HUES6 (cell line): Measurements from ENCODE around the gene TTBK2.

ENCODE experiments used
- H3K27ac ChIP-seq: 2 replicates; pipeline ENCODE4 v1.7.0; 2013; ENCODE audit warnings: low read depth, mild to moderate bottlenecking, low read length, inconsistent platforms
- H3K27me3 ChIP-seq: 2 replicates; pipeline ENCODE4 v1.6.1; 2013; ENCODE audit warnings: low read length; ENCODE audit not compliant: control insufficient read depth, insufficient read depth
- H3K36me3 ChIP-seq: 2 replicates; pipeline ENCODE4 v1.6.1; 2013; ENCODE audit warnings: low read length; ENCODE audit not compliant: control insufficient read depth, insufficient read depth
- H3K4me1 ChIP-seq: 2 replicates; pipeline ENCODE4 v1.6.1; 2013; ENCODE audit warnings: low read length; ENCODE audit not compliant: control insufficient read depth, insufficient read depth
- H3K4me3 ChIP-seq: 2 replicates; pipeline ENCODE4 v1.5.1; 2013; ENCODE audit warnings: low read depth, low read length
- H3K9ac ChIP-seq: one replicate; pipeline ENCODE4 v1.6.1; 2013; ENCODE audit warnings: mild to moderate bottlenecking, low read length
- H3K9me3 ChIP-seq: 2 replicates; pipeline ENCODE4 v1.6.1; 2013; ENCODE audit warnings: low read depth, low read length; ENCODE audit not compliant: control insufficient read depth, insufficient read depth

Gene TTBK2

DNA sequence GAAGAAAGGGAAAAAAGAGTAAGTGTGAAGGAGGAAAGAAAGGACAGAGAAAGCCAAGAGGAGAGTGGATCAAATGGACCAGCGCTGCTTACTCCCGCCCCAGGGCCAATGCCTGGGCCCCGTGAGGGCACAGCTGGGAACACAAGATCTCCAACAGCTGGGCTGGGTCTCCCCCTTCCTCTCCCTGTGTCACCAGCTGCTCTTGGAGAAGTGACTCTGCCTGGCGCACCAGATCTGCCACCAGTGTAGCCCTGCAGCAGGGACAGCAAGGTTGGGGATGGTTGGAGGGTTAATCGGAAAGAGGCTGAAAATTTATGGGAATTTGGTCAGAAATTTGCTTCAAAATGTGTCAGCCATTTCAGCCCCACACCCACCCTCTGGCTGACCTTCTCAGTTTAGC is 192.0 kb downstream of the TTBK2 start:
- Histone ChIP-seq H3K4me1 (peaks cover 20% of the 10 kb centered on the region), H3K4me3 (no peak overlapping the region), H3K9ac (no peak overlapping the region), H3K27me3 (no peaks in the 10 kb centered on the region), H3K9me3 (no peaks in the 10 kb centered on the region), H3K27ac (no peak overlapping the region), H3K36me3 (peaks cover 95% of the 10 kb centered on the region)

GRCh38 chr15:42727750-42728381 is 192.7 kb downstream of the TTBK2 start:
- H3K4me1 ChIP-seq, result peaks cover 20% of the 10 kb centered on the region
- no peaks in the 10 kb centered on the region for H3K27me3 ChIP-seq
- no peak overlapping the region for H3K27ac ChIP-seq
- peaks cover 94% of the 10 kb centered on the region for H3K36me3 ChIP-seq
- no peak overlapping the region for H3K9ac ChIP-seq
- H3K4me3 ChIP-seq, result no peak overlapping the region
- H3K9me3 ChIP-seq, result no peaks in the 10 kb centered on the region

GRCh38 chr15:42726114-42726513 is 194.5 kb downstream of the TTBK2 start:
- no peak overlapping the region for H3K9ac ChIP-seq
- H3K36me3 ChIP-seq, result peaks cover 83% of the 10 kb centered on the region
- H3K4me3 ChIP-seq, result no peak overlapping the region
- H3K4me1 ChIP-seq, result peaks cover 20% of the 10 kb centered on the region
- H3K27ac ChIP-seq, result no peak overlapping the region
- no peaks in the 10 kb centered on the region for H3K27me3 ChIP-seq
- no peaks in the 10 kb centered on the region for H3K9me3 ChIP-seq

DNA sequence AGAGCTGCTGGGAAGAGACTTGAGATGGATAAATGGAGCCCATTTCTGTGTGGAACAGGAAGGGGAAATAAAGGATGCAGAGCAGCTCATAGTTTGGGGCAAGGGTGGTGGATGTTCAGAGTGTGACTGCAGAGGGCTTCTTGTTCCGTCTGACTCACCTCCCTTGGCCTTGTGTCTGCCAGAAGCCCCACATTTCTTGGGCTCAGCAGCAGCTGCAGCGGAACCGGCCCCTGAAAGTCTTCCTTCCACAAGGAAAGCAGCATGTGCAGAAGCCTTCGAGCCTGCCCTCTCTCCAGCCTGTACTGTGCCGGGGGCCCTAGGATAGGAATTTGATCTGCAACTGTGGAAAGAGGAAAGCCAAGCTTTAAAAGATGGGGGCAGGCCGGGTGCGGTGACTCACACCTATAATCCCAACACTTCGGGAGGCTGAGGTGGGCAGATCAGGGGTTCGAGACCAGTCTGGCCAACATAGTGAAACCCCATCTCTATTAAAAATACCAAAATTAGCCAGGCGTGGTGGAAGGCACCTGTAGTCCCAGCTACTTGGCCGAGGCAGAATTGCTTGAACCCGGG is 195.2 kb downstream of the TTBK2 start:
- no peak overlapping the region for H3K9ac ChIP-seq
- H3K27ac ChIP-seq, result no peak overlapping the region
- H3K4me3 ChIP-seq, result no peak overlapping the region
- H3K4me1 ChIP-seq, result peaks cover 17% of the 10 kb centered on the region
- H3K9me3 ChIP-seq, result no peaks in the 10 kb centered on the region
- no peaks in the 10 kb centered on the region for H3K27me3 ChIP-seq
- H3K36me3 ChIP-seq, result peaks cover 80% of the 10 kb centered on the region

DNA sequence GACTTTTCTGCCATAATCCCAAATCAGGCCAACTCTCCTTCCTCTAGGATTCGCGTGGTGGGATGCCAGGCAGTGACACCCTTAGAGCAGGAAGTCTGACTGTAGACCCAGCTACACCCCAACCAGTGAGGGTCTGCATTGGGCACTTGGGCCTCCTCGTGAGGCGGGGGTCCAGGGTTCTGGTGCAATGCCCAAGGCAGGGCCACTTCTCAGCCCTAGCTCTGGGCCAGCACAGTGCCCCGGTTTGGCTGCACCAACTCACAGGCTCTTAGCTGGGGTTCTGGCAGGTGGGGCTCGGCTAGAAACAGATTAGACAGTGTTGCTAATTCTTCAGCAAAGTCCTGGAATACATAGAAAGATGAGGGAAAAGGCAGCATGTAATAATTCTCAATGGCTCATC is 196.3 kb downstream of the TTBK2 start:
- no peak overlapping the region for H3K4me3 ChIP-seq
- H3K27me3 ChIP-seq, result no peaks in the 10 kb centered on the region
- no peak overlapping the region for H3K27ac ChIP-seq
- peaks cover 81% of the 10 kb centered on the region for H3K36me3 ChIP-seq
- H3K9me3 ChIP-seq, result no peaks in the 10 kb centered on the region
- H3K4me1 ChIP-seq, result peaks cover 9% of the 10 kb centered on the region
- no peak overlapping the region for H3K9ac ChIP-seq

DNA sequence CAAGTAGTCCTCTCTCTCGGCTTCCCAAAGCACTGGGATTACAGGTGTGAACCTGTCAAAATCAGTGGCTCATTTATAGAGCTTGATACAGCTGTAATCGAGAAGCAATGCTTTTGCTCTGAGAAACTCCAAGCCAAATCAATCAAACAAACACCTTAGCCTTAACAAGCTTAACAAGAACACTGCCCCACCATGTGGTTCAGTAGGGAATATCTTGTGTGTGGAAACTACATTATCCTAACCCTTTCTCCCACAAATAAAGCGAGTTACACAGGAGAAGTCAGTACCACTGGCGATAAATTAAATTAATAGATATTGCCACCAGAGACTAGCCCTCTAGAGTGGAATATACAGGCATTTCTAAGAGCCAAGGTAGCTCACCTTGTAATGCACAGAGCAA is 197.5 kb downstream of the TTBK2 start:
- H3K4me1 ChIP-seq, result no peaks in the 10 kb centered on the region
- H3K36me3 ChIP-seq, result peaks cover 77% of the 10 kb centered on the region
- H3K27me3 ChIP-seq, result no peaks in the 10 kb centered on the region
- no peak overlapping the region for H3K4me3 ChIP-seq
- H3K9ac ChIP-seq, result no peak overlapping the region
- H3K9me3 ChIP-seq, result no peaks in the 10 kb centered on the region
- H3K27ac ChIP-seq, result no peak overlapping the region

DNA sequence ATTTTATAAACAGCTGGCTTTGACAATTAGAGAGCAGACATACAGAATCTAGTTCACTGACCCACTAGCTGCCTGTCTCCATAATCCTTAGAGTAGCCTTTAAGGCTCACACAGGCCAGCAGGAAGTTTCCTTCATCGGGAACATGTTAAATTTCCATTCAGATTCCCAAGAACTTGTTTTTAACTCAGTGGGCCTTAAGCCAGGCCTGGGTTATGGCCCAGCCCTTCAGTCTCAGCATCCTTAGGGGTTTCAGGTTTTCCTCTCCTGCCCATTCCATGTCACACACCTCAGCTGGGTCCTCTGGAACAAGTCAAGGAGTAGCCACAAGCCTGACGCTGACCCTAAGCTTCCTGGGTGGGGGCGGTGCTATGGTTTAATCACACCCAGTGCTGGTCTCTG is 198.7 kb downstream of the TTBK2 start:
- no peaks in the 10 kb centered on the region for H3K4me1 ChIP-seq
- H3K36me3 ChIP-seq, result peaks cover 66% of the 10 kb centered on the region
- no peaks in the 10 kb centered on the region for H3K9me3 ChIP-seq
- H3K27ac ChIP-seq, result no peak overlapping the region
- no peak overlapping the region for H3K4me3 ChIP-seq
- no peaks in the 10 kb centered on the region for H3K27me3 ChIP-seq
- no peak overlapping the region for H3K9ac ChIP-seq

DNA sequence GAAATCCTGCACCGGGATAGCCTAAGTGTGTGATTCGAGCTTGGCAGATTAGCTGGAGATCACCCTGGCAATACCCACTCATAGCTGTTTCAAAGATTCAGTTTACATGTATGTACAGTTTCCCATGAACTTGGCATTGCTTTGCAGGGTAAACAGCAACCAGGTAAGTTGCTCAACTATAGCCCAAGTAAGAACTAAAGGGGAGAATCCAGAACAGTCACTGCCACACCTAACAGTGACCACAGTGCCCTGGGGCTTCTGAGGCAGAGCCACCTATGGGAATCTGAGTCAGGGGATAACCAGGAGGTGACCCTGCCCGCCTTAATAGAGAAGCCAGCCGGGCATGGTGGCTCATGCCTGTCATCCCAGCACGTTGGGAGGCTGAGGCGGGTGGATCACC is 199.6 kb downstream of the TTBK2 start:
- Histone ChIP-seq H3K27ac (no peak overlapping the region), H3K9ac (no peak overlapping the region), H3K4me1 (no peaks in the 10 kb centered on the region), H3K9me3 (no peaks in the 10 kb centered on the region), H3K36me3 (peaks cover 57% of the 10 kb centered on the region), H3K4me3 (no peak overlapping the region), H3K27me3 (no peaks in the 10 kb centered on the region)

- H3K27me3 ChIP-seq, result no peaks in the 10 kb centered on the region
- H3K27ac ChIP-seq, result no peak overlapping the region
- peaks cover 49% of the 10 kb centered on the region for H3K36me3 ChIP-seq
- no peak overlapping the region for H3K4me3 ChIP-seq
- no peaks in the 10 kb centered on the region for H3K4me1 ChIP-seq
- no peaks in the 10 kb centered on the region for H3K9me3 ChIP-seq
- H3K9ac ChIP-seq, result no peak overlapping the region
Measured at GRCh38 chr15:42720071-42720470, 200.5 kb downstream of the TTBK2 start.

GRCh38 chr15:42719043-42719442 is 201.5 kb downstream of the TTBK2 start:
- H3K9me3 ChIP-seq, result no peaks in the 10 kb centered on the region
- H3K9ac ChIP-seq, result no peak overlapping the region
- H3K27ac ChIP-seq, result no peak overlapping the region
- H3K36me3 ChIP-seq, result peaks cover 39% of the 10 kb centered on the region
- no peaks in the 10 kb centered on the region for H3K4me1 ChIP-seq
- no peaks in the 10 kb centered on the region for H3K27me3 ChIP-seq
- H3K4me3 ChIP-seq, result no peak overlapping the region

DNA sequence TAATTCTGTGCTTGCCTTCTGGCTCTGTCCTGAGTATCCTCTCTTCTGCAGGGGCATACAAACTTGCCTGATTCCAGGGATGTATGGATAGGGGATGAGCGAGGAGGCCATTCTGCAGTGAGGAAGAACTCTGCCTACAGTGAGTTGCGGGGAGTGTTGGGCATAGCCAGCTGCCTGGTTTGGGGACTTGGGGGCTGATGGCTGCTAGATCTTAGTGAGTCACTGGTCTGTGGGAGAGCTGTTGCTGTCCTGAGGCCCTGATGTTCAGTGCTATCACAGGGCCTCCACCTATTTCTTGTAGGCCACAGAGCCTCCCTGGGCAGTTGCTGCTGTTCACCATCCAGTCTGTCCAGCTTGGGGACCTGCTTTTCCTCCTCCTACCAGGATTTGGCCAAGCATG is 204.0 kb downstream of the TTBK2 start:
- peaks cover 22% of the 10 kb centered on the region for H3K36me3 ChIP-seq
- H3K4me3 ChIP-seq, result no peak overlapping the region
- H3K27ac ChIP-seq, result no peak overlapping the region
- no peaks in the 10 kb centered on the region for H3K27me3 ChIP-seq
- H3K9me3 ChIP-seq, result no peaks in the 10 kb centered on the region
- H3K9ac ChIP-seq, result no peak overlapping the region
- no peaks in the 10 kb centered on the region for H3K4me1 ChIP-seq
